WTC11 (cell line): ENCODE results near the gene EVA1A. TPM values are rescaled to one million over a fixed set of nuclear protein-coding genes. Genes with fewer than 3 reads are reported as not detected.

ENCODE experiments used
- ATAC-seq: fragments of 200-7000 bp; cut with Tn5 transposase; 2 replicates; pipeline ENCODE4 v1.10.0; 2021; ENCODE audit warnings: mild to moderate bottlenecking, moderate library complexity
- CTCF ChIA-PET: fragments of 300-600 bp; sonication (Branson Sonifier 250); formaldehyde crosslinking; loops from one replicate; lab custom pipeline; 2021; ENCODE audit warnings: antibody characterized with exemption; lab: Charles Lee
- POLR2A ChIA-PET: fragments of 350-600 bp; sonication (Branson Sonifier 250); formaldehyde crosslinking; loops from one replicate; lab custom pipeline; 2021; ENCODE audit warnings: antibody characterized with exemption; lab: Charles Lee
- DNase-seq: peaks from one replicate; pipeline ENCODE4 v3.0.0; 2021; ENCODE audit warnings: low spot score
- H3K27ac Mint-ChIP-seq: 2 replicates; pipeline ENCODE4 v1.8.0; 2021; ENCODE audit warnings: mixed read lengths
- H3K27me3 Mint-ChIP-seq: 2 replicates; pipeline ENCODE4 v1.8.0; 2021; ENCODE audit warnings: low read depth, mild to moderate bottlenecking, moderate library complexity, mixed read lengths
- H3K36me3 Mint-ChIP-seq: 2 replicates; pipeline ENCODE4 v1.8.0; 2021; ENCODE audit warnings: mixed read lengths
- H3K4me1 Mint-ChIP-seq: 2 replicates; pipeline ENCODE4 v1.8.0; 2022; ENCODE audit warnings: mixed read lengths
- H3K4me3 Mint-ChIP-seq: 2 replicates; pipeline ENCODE4 v1.8.0; 2021; ENCODE audit warnings: mild to moderate bottlenecking, moderate library complexity, mixed read lengths
- H3K9me3 Mint-ChIP-seq: 2 replicates; pipeline ENCODE4 v1.8.0; 2021; ENCODE audit warnings: mixed read lengths
- ARID4B ChIP-seq: sonication (generic); formaldehyde crosslinking; IDR thresholded peaks from 2 replicates; pipeline ENCODE4 v1.8.0; 2023; ENCODE audit warnings: missing genetic modification reagents, mild to moderate bottlenecking, borderline replicate concordance
- ATF3 ChIP-seq: sonication (generic); formaldehyde crosslinking; conservative IDR thresholded peaks from 2 replicates; pipeline ENCODE4 v1.8.1; 2022; ENCODE audit warnings: mild to moderate bottlenecking, missing genetic modification reagents
- E2F5 ChIP-seq: sonication (generic); formaldehyde crosslinking; IDR thresholded peaks from 2 replicates; pipeline ENCODE4 v1.8.1; 2022; ENCODE audit warnings: mild to moderate bottlenecking, moderate library complexity, missing genetic modification reagents
- ERG ChIP-seq: fragments of 250-450 bp; sonication (Bioruptor Pico); IDR thresholded peaks from 2 replicates; pipeline ENCODE4 v1.8.0; 2021; ENCODE audit warnings: mild to moderate bottlenecking
- HMGA2 ChIP-seq: fragments of 250-450 bp; sonication (Bioruptor Pico); IDR thresholded peaks from 2 replicates; pipeline ENCODE4 v1.4.0; 2021; ENCODE audit warnings: mild to moderate bottlenecking, moderate library complexity
- IRF2 ChIP-seq: sonication (generic); formaldehyde crosslinking; IDR thresholded peaks from 2 replicates; pipeline ENCODE4 v1.8.0; 2022; ENCODE audit warnings: low read depth, missing genetic modification reagents, borderline replicate concordance
- JAZF1 ChIP-seq: fragments of 250-450 bp; sonication (Bioruptor Pico); IDR thresholded peaks from 2 replicates; pipeline ENCODE4 v1.9.0; 2021; ENCODE audit warnings: moderate library complexity, mild to moderate bottlenecking, inconsistent platforms
- MAX ChIP-seq: sonication (generic); formaldehyde crosslinking; IDR thresholded peaks from 2 replicates; pipeline ENCODE4 v1.8.0; 2022; ENCODE audit warnings: mild to moderate bottlenecking, missing genetic modification reagents
- NFYB ChIP-seq: sonication (generic); formaldehyde crosslinking; conservative IDR thresholded peaks from 2 replicates; pipeline ENCODE4 v1.8.0; 2022; ENCODE audit warnings: low read depth, missing genetic modification reagents
- NR2C2 ChIP-seq: sonication (generic); formaldehyde crosslinking; IDR thresholded peaks from 2 replicates; pipeline ENCODE4 v1.8.0; 2022; ENCODE audit warnings: mild to moderate bottlenecking, missing genetic modification reagents
- PRDM15 ChIP-seq: sonication (generic); formaldehyde crosslinking; IDR thresholded peaks from 2 replicates; pipeline ENCODE4 v1.8.0; 2022; ENCODE audit warnings: missing genetic modification reagents
- RELA ChIP-seq: sonication (generic); formaldehyde crosslinking; IDR thresholded peaks from 2 replicates; pipeline ENCODE4 v1.8.1; 2022; ENCODE audit warnings: missing genetic modification reagents, mild to moderate bottlenecking, borderline replicate concordance
- RORB ChIP-seq: fragments of 250-450 bp; sonication (Bioruptor Pico); IDR thresholded peaks from 2 replicates; pipeline ENCODE4 v1.9.0; 2021; ENCODE audit warnings: mild to moderate bottlenecking
- SP1 ChIP-seq: sonication (generic); formaldehyde crosslinking; conservative IDR thresholded peaks from 2 replicates; pipeline ENCODE4 v1.8.1; 2022; ENCODE audit warnings: missing genetic modification reagents
- ZBTB43 ChIP-seq: sonication (generic); formaldehyde crosslinking; IDR thresholded peaks from 2 replicates; pipeline ENCODE4 v1.8.1; 2023; ENCODE audit warnings: mild to moderate bottlenecking, missing genetic modification reagents
- ZMAT4 ChIP-seq: fragments of 250-450 bp; sonication (Bioruptor Pico); IDR thresholded peaks from 2 replicates; pipeline ENCODE4 v1.9.0; 2021; ENCODE audit warnings: mild to moderate bottlenecking
- ZNF121 ChIP-seq: sonication (generic); formaldehyde crosslinking; IDR thresholded peaks from 2 replicates; pipeline ENCODE4 v1.8.0; 2023; ENCODE audit warnings: missing genetic modification reagents
- ZNF232 ChIP-seq: sonication (generic); formaldehyde crosslinking; IDR thresholded peaks from 2 replicates; pipeline ENCODE4 v1.8.0; 2022; ENCODE audit warnings: mild to moderate bottlenecking, missing genetic modification reagents
- ZNF396 ChIP-seq: fragments of 250-450 bp; sonication (Bioruptor Pico); IDR thresholded peaks from 2 replicates; pipeline ENCODE4 v1.8.0; 2021; ENCODE audit warnings: mild to moderate bottlenecking, moderate library complexity, borderline replicate concordance
- ZNF416 ChIP-seq: fragments of 250-450 bp; sonication (Bioruptor Pico); IDR thresholded peaks from 2 replicates; pipeline ENCODE4 v1.9.0; 2021; ENCODE audit warnings: mild to moderate bottlenecking, inconsistent platforms
- ZNF671 ChIP-seq: fragments of 250-450 bp; sonication (Bioruptor Pico); IDR thresholded peaks from 2 replicates; pipeline ENCODE4 v1.8.0; 2021; ENCODE audit warnings: mild to moderate bottlenecking
- total RNA-seq: library from RNA; stranded (reverse); gene quantifications from 3 replicates; pipeline ENCODE4 v1.2.3, GENCODE V29; 2021

The EVA1A gene
- total RNA-seq, 1 experiment from 2014 or later = 4.1 TPM

- no peak overlapping the region for H3K27ac Mint-ChIP-seq
- no peak overlapping the region for H3K4me3 Mint-ChIP-seq
- TF ChIP-seq RELA (CRISPR knock-in tag) = no peak
- TF ChIP-seq ZNF671 (CRISPR knock-in tag) = no peak
- no peak for TF ChIP-seq ZMAT4 (CRISPR knock-in tag)
- no peak for TF ChIP-seq IRF2
- no peak for TF ChIP-seq ZNF232 (CRISPR knock-in tag)
- TF ChIP-seq JAZF1 (CRISPR knock-in tag) = no peak
- TF ChIP-seq ATF3 (CRISPR knock-in tag) = no peak
- TF ChIP-seq ZNF416 (CRISPR knock-in tag) = no peak
- no peak for TF ChIP-seq ZNF121
- TF ChIP-seq ZNF396 = no peak
- TF ChIP-seq ARID4B = no peak
- no peak for TF ChIP-seq SP1 (CRISPR knock-in tag)
- TF ChIP-seq ERG (CRISPR knock-in tag) = no peak
- no peak for TF ChIP-seq PRDM15 (CRISPR knock-in tag)
- TF ChIP-seq, all 79 proteins: peak for 0
- POLR2A ChIA-PET = no interaction called here
- no peaks in the 10 kb centered on the region for H3K27me3 Mint-ChIP-seq
- no peak for ATAC-seq
- CTCF ChIA-PET = no interaction called here
- peaks cover 5% of the 10 kb centered on the region; the same call in 1 of the 2 replicates for H3K9me3 Mint-ChIP-seq
- H3K4me1 Mint-ChIP-seq = peaks cover 7% of the 10 kb centered on the region; the same call in 1 of the 2 replicates
- DNase-seq = no peak
- no peaks in the 10 kb centered on the region for H3K36me3 Mint-ChIP-seq
Observed at GRCh38 chr2:75587954-75588587, 27.3 kb upstream of the EVA1A start.

- H3K9me3 Mint-ChIP-seq = peaks cover 5% of the 10 kb centered on the region; the same call in 1 of the 2 replicates
- TF ChIP-seq E2F5 = no peak
- no peak for TF ChIP-seq HMGA2 (CRISPR knock-in tag)
- no peak for TF ChIP-seq NFYB (CRISPR knock-in tag)
- no peak for TF ChIP-seq MAX (CRISPR knock-in tag)
- TF ChIP-seq NR2C2 = no peak
- no peak for TF ChIP-seq RORB (CRISPR knock-in tag)
- TF ChIP-seq ZBTB43 (CRISPR knock-in tag) = no peak
Observed at GRCh38 chr2:75586971-75587370, 26.2 kb upstream of the EVA1A start.

More at GRCh38 chr2:75586971-75587370, 26.2 kb upstream of the EVA1A start:
- POLR2A ChIA-PET = no interaction called here
- Mint-ChIP-seq H3K27ac (no peak overlapping the region), H3K27me3 (no peaks in the 10 kb centered on the region), H3K4me1 (peaks cover 4% of the 10 kb centered on the region; the same call in 1 of the 2 replicates), H3K36me3 (no peaks in the 10 kb centered on the region), H3K4me3 (no peak overlapping the region)
- ATAC-seq (no peak), DNase-seq (no peak)
- CTCF ChIA-PET = no interaction called here
